ENCODE results near the gene NME2. TPM values are rescaled to one million over a fixed set of nuclear protein-coding genes. Genes with fewer than 3 reads are reported as not detected.

NME2 gene
- polyA plus RNA-seq (2011; rRNA removed) (835 and 1,035 TPM in 2 replicates), polyA minus RNA-seq (2011; rRNA and poly(A)+ RNA removed) (95.9 and 136 TPM in 2 replicates)

- ChIA-PET CTCF (interaction anchor here (0.8 to 1.3 kb wide), 4 partner anchors 12 to 168 kb away, joined by 3 read pairs; no protein-coding TSS in a partner anchor), POLR2A (no interaction called here)
- Histone ChIP-seq H3K27me3 (ENCODE audit: control insufficient read depth, insufficient read depth, low read length) (no peaks in the 10 kb centered on the region), H3K36me3 (ENCODE audit: control insufficient read depth, insufficient read depth, low read length) (peaks cover 15% of the 10 kb centered on the region), H3K4me3 (ENCODE audit: low read depth, low read length) (peak within 1 kb of the TSS; percentile 90)
- DNase-seq (ENCODE audit: low read depth): no peak
- no peak for TF ChIP-seq CTCF (IDR thresholded peaks at IDR 0.05; ENCODE audit: insufficient read depth, low read depth, low read length)
Observed at GRCh38 chr17:51166198-51166986, at the start of gene NME2. NME2 (plus strand) TSS chr17:51166411; CDS start chr17:51166831, 420 bp downstream.

GRCh38 chr17:51118330-51119195 lies 47.6 kb upstream of the NME2 start:
- Histone ChIP-seq H3K27me3 (ENCODE audit: control insufficient read depth, insufficient read depth, low read length) (no peaks in the 10 kb centered on the region), H3K36me3 (ENCODE audit: control insufficient read depth, insufficient read depth, low read length) (no peaks in the 10 kb centered on the region), H3K4me3 (ENCODE audit: low read depth, low read length) (no peak overlapping the region)
- DNase-seq (ENCODE audit: low read depth): no peak
- no peak for TF ChIP-seq CTCF (IDR thresholded peaks at IDR 0.05; ENCODE audit: insufficient read depth, low read depth, low read length)
- ChIA-PET CTCF (interaction anchor here (0.6 to 0.9 kb wide), 3 partner anchors 8 to 336 kb away, joined by 3 read pairs; no protein-coding TSS in a partner anchor), POLR2A (interaction anchor here (0.6 kb wide), 1 partner anchor 33 kb away, joined by 3 read pairs; no protein-coding TSS in a partner anchor)

- peak; percentile 34 for TF ChIP-seq CTCF (IDR thresholded peaks at IDR 0.05; ENCODE audit: insufficient read depth, low read depth, low read length)
- Histone ChIP-seq H3K36me3 (ENCODE audit: control insufficient read depth, insufficient read depth, low read length) (no peaks in the 10 kb centered on the region), H3K4me3 (ENCODE audit: low read depth, low read length) (peak overlapping the region; percentile 97), H3K27me3 (ENCODE audit: control insufficient read depth, insufficient read depth, low read length) (no peaks in the 10 kb centered on the region)
- no peak for DNase-seq (ENCODE audit: low read depth)
- CTCF ChIA-PET: interaction anchor here (0.6 to 1.5 kb wide), 4 partner anchors 9 to 65 kb away, joined by 3 to 6 read pairs (median 4); partner anchors contain the start of gene NME1
- POLR2A ChIA-PET: no interaction called here
Observed at GRCh38 chr17:51119415-51120356, 46.5 kb upstream of the NME2 start.

GRCh38 chr17:51120357-51120738 lies 45.9 kb upstream of the NME2 start:
- POLR2A ChIA-PET: no interaction called here
- DNase-seq (ENCODE audit: low read depth): no peak
- Histone ChIP-seq H3K36me3 (ENCODE audit: control insufficient read depth, insufficient read depth, low read length) (no peaks in the 10 kb centered on the region), H3K27me3 (ENCODE audit: control insufficient read depth, insufficient read depth, low read length) (no peaks in the 10 kb centered on the region), H3K4me3 (ENCODE audit: low read depth, low read length) (peak overlapping the region; percentile 97)
- no peak for TF ChIP-seq CTCF (IDR thresholded peaks at IDR 0.05; ENCODE audit: insufficient read depth, low read depth, low read length)
- CTCF ChIA-PET: interaction anchor here (1.4 to 1.5 kb wide), 2 partner anchors 15 to 33 kb away, joined by 5 to 6 read pairs; partner anchors contain the start of gene NME1
